DND-41 (cell line): ENCODE results near the gene PIGB.

ENCODE experiments used
- CTCF ChIP-seq: IDR thresholded peaks from 2 replicates; pipeline ENCODE4 v1.5.1; 2012; ENCODE audit warnings: borderline replicate concordance, low read length, moderate library complexity, mild to moderate bottlenecking; ENCODE audit not compliant: poor library complexity, severe bottlenecking; ENCODE audit errors: extremely low read depth
- EZH2 ChIP-seq: IDR thresholded peaks from 3 replicates; pipeline ENCODE4 v1.6.1; 2012; ENCODE audit warnings: borderline replicate concordance, low read depth, mild to moderate bottlenecking, moderate library complexity, low read length, inconsistent platforms; ENCODE audit not compliant: severe bottlenecking

- TF ChIP-seq CTCF (no peak), EZH2 (no peak)
These were observed 83.7 kb downstream of the PIGB start for GRCh38 chr15:55402707-55403106.
